Measurements from ENCODE around the gene SPSB4. TPM values are rescaled to one million over a fixed set of nuclear protein-coding genes. Genes with fewer than 3 reads are reported as not detected.

The SPSB4 gene
- total and polyA plus RNA-seq, 9 of the 15 experiments (the other 6 are each of a cell fraction or from before 2014, with no cell fraction given) = not detected

DNA sequence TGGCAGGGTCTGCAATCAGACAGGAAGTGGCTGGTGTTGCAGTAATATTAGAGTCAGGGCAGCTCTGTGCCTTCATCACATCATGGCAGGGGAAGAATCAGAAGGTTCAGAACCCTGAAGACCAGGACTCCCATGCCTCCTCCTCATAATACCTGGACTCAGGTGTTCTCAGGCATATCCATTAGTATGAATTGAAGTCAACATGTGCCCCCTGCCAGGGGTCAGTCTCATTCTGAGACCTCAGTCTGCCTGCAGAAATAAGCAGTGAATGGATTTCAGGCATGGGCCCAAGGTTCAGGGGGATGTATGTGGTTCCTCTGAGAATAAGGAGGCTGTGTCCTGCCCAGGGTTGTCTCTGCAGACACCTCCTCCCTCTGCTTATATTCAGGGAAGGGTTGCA lies 74.2 kb downstream of the SPSB4 start:
- intact Hi-C loops (cut with micrococcal nuclease) = no loop called here
- no peaks in the 10 kb centered on the region for H3K9me1 ChIP-seq (ENCODE audit: control insufficient read depth, insufficient read depth, low read length)
- H3K4me2 ChIP-seq (ENCODE audit: insufficient read depth, low read length) = no peak overlapping the region
- TF ChIP-seq, protein P1, sequence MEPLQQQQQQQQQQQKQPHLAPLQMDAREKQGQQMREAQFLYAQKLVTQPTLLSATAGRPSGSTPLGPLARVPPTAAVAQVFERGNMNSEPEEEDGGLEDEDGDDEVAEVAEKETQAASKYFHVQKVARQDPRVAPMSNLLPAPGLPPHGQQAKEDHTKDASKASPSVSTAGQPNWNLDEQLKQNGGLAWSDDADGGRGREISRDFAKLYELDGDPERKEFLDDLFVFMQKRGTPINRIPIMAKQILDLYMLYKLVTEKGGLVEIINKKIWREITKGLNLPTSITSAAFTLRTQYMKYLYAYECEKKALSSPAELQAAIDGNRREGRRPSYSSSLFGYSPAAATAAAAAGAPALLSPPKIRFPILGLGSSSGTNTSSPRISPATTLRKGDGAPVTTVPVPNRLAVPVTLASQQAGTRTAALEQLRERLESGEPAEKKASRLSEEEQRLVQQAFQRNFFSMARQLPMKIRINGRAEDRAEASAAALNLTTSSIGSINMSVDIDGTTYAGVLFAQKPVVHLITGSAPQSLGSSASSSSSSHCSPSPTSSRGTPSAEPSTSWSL (CRISPR knock-in tag; IDR thresholded peaks at IDR 0.05; ENCODE audit: borderline replicate concordance) = no peak
- no peak for FAIRE-seq
- no peak for DNase-seq (ENCODE audit: extremely low read depth in 1 of 4, low spot score in 3 of 4)
- H3K27ac ChIP-seq (ENCODE audit: extremely low read depth, low read depth, low read length) = no peak overlapping the region
- ChIA-PET CTCF (ENCODE audit: low intra/inter-chr PET ratio) (no interaction called here), POLR2A (no interaction called here)
- BruUV-seq (replicated peaks) = no TSS peak
- H3K79me2 ChIP-seq (ENCODE audit: control insufficient read depth, insufficient read depth, low read length) = no peaks in the 10 kb centered on the region
- no peaks in the 10 kb centered on the region for H3K4me1 ChIP-seq (replicated peaks in 1 of 2; ENCODE audit: control insufficient read depth in 2 of 2, insufficient read depth in 2 of 2, low read length in 2 of 2)
- no peak overlapping the region for H2AFZ ChIP-seq (ENCODE audit: low read depth, low read length)
- no peak overlapping the region for H3K9ac ChIP-seq (ENCODE audit: insufficient read depth in 1 of 2, low read depth in 2 of 2, low read length in 2 of 2)
- H4K20me1 ChIP-seq (replicated peaks; ENCODE audit: control insufficient read depth, insufficient read depth, low read length) = no peaks in the 10 kb centered on the region
- peaks cover 0 to 29% of the 10 kb centered on the region in 2 experiments; a peak in 2 of 5 replicates for H3K27me3 ChIP-seq (ENCODE audit: control insufficient read depth in 2 of 2, insufficient read depth in 2 of 2, low read length in 2 of 2)
- ATAC-seq = no peak
- no peak overlapping the region for H3K4me3 ChIP-seq
- H3K9me3 ChIP-seq (replicated peaks; ENCODE audit: control insufficient read depth, insufficient read depth, low read depth, low read length) = no peaks in the 10 kb centered on the region
- H3K36me3 ChIP-seq (ENCODE audit: control insufficient read depth, insufficient read depth, low read length) = no peaks in the 10 kb centered on the region
- in situ Hi-C loops (cut with MboI) = no loop called here

GRCh38 chr3:141126661-141127343 lies 75.7 kb downstream of the SPSB4 start:
- Histone ChIP-seq H2AFZ (ENCODE audit: low read depth, low read length) (no peak overlapping the region), H3K4me2 (ENCODE audit: insufficient read depth, low read length) (no peak overlapping the region), H3K9me3 (replicated peaks; ENCODE audit: control insufficient read depth, insufficient read depth, low read depth, low read length) (no peaks in the 10 kb centered on the region), H3K4me3 (no peak overlapping the region), H3K27ac (ENCODE audit: extremely low read depth, low read depth, low read length) (no peak overlapping the region), H3K27me3 (ENCODE audit: control insufficient read depth in 2 of 2, insufficient read depth in 2 of 2, low read length in 2 of 2) (peaks cover 0 to 29% of the 10 kb centered on the region in 2 experiments; a peak in 2 of 5 replicates), H3K4me1 (replicated peaks in 1 of 2; ENCODE audit: control insufficient read depth in 2 of 2, insufficient read depth in 2 of 2, low read length in 2 of 2) (no peaks in the 10 kb centered on the region), H3K79me2 (ENCODE audit: control insufficient read depth, insufficient read depth, low read length) (no peaks in the 10 kb centered on the region), H3K9me1 (ENCODE audit: control insufficient read depth, insufficient read depth, low read length) (no peaks in the 10 kb centered on the region), H3K9ac (ENCODE audit: insufficient read depth in 1 of 2, low read depth in 2 of 2, low read length in 2 of 2) (no peak overlapping the region), H4K20me1 (replicated peaks; ENCODE audit: control insufficient read depth, insufficient read depth, low read length) (no peaks in the 10 kb centered on the region), H3K36me3 (ENCODE audit: control insufficient read depth, insufficient read depth, low read length) (no peaks in the 10 kb centered on the region)
- POLR2A ChIA-PET = interaction anchor here (0.6 to 1.1 kb wide), 3 partner anchors 12 to 33 kb away, joined by 3 to 5 read pairs (median 3); no protein-coding TSS in a partner anchor
- FAIRE-seq = no peak
- CTCF ChIA-PET (ENCODE audit: low intra/inter-chr PET ratio) = no interaction called here
- no peak for ATAC-seq
- in situ Hi-C loops (cut with MboI) (no loop called here), intact Hi-C loops (cut with micrococcal nuclease) (no loop called here)
- BruUV-seq (replicated peaks) = no TSS peak
- no peak for DNase-seq (ENCODE audit: extremely low read depth in 1 of 4, low spot score in 3 of 4)
- 0% methylated on average over 9 of the region's 9 CpGs for WGBS (ENCODE audit: insufficient coverage, low coverage, missing lambda C conversion rate)
- no peak for TF ChIP-seq ZNF316 (IDR thresholded peaks at IDR 0.05)
- no peak for TF ChIP-seq ZBTB26 (CRISPR knock-in tag; IDR thresholded peaks at IDR 0.05)
- TF ChIP-seq NELFE (IDR thresholded peaks at IDR 0.05; ENCODE audit: insufficient read depth, insufficient read length) = no peak
- TF ChIP-seq CREB3 (tag; conservative IDR thresholded peaks at IDR 0.05; ENCODE audit: low read depth) = no peak
- TF ChIP-seq PTTG1 (tag; IDR thresholded peaks at IDR 0.05; ENCODE audit: low read depth) = no peak
- TF ChIP-seq ZNF76 (CRISPR knock-in tag; IDR thresholded peaks at IDR 0.05; ENCODE audit: borderline replicate concordance) = no peak
- TF ChIP-seq ARID3A (IDR thresholded peaks at IDR 0.05; ENCODE audit: borderline replicate concordance, low read depth, low read length) = no peak
